GM18858 (cell line): Measurements from ENCODE around the gene NBAS.
"Not testable (repeated sequence)": the region's sequence is repeated elsewhere in the genome, so short reads cannot be mapped to it uniquely, and the experiment has no call there.

Experiments used
- ATAC-seq: cut with Tn5 transposase; IDR thresholded peaks from one replicate; pipeline ENCODE4 v1.9.1; 2021; ENCODE audit not compliant: unreplicated experiment

NBAS gene

GRCh38 chr2:15481000-15481399 lies 80.1 kb downstream of the NBAS start:
- ATAC-seq = no peak

GRCh38 chr2:15480552-15480951 lies 80.6 kb downstream of the NBAS start:
- ATAC-seq = no peak

GRCh38 chr2:15472876-15473275 lies 88.3 kb downstream of the NBAS start:
- no peak for ATAC-seq

- no peak for ATAC-seq
These were observed 89.0 kb downstream of the NBAS start for GRCh38 chr2:15472133-15472532.

GRCh38 chr2:15471606-15472005 lies 89.5 kb downstream of the NBAS start:
- no peak for ATAC-seq

GRCh38 chr2:15460112-15460620 lies 101.0 kb downstream of the NBAS start:
- ATAC-seq = no peak

- no peak for ATAC-seq
These were observed 102.9 kb downstream of the NBAS start for GRCh38 chr2:15458277-15458676.

- ATAC-seq = no peak
These were observed 103.3 kb downstream of the NBAS start for GRCh38 chr2:15457868-15458267.

GRCh38 chr2:15456352-15456751 lies 104.8 kb downstream of the NBAS start:
- no peak for ATAC-seq

GRCh38 chr2:15450808-15451207 lies 110.3 kb downstream of the NBAS start:
- no peak for ATAC-seq

GRCh38 chr2:15449556-15450236 lies 111.4 kb downstream of the NBAS start:
- no peak for ATAC-seq

GRCh38 chr2:15448250-15448839 lies 112.8 kb downstream of the NBAS start:
- ATAC-seq = no peak

GRCh38 chr2:15447381-15447780 lies 113.8 kb downstream of the NBAS start:
- ATAC-seq = no peak

- ATAC-seq = no peak
These were observed 114.2 kb downstream of the NBAS start for GRCh38 chr2:15446961-15447360.

GRCh38 chr2:15445891-15446562 lies 115.1 kb downstream of the NBAS start:
- ATAC-seq = no peak

- ATAC-seq = not testable (repeated sequence)
These were observed 121.2 kb downstream of the NBAS start for GRCh38 chr2:15439768-15440524.

GRCh38 chr2:15439366-15439765 lies 121.8 kb downstream of the NBAS start:
- not testable (repeated sequence) for ATAC-seq

GRCh38 chr2:15436195-15436594 lies 124.9 kb downstream of the NBAS start:
- no peak for ATAC-seq

GRCh38 chr2:15435474-15435873 lies 125.7 kb downstream of the NBAS start:
- no peak for ATAC-seq

- ATAC-seq = no peak
These were observed 128.4 kb downstream of the NBAS start for GRCh38 chr2:15432642-15433256.

- no peak for ATAC-seq
These were observed 132.1 kb downstream of the NBAS start for GRCh38 chr2:15429032-15429431.
